Transverse colon (tissue), 4 donors: ENCODE measurements around the gene TRIM7.
A peak's percentile ranks its signal among the peaks of the same experiment; 100 is the strongest.

Experiments used
- EP300 ChIP-seq: sonication (generic); formaldehyde crosslinking; IDR thresholded peaks from one replicate; pipeline ENCODE4 v1.6.1; 2017; ENCODE audit warnings: antibody characterized with exemption, low read depth
- POLR2A ChIP-seq: fragments of 450-650 bp; IDR thresholded peaks from one replicate; pipeline ENCODE4 v1.6.1; 2016; ENCODE audit warnings: antibody characterized with exemption, mild to moderate bottlenecking, moderate library complexity
- POLR2AphosphoS5 ChIP-seq, 3 donors: sonication (generic); formaldehyde crosslinking; IDR thresholded peaks; one replicate each; pipeline ENCODE4 v1.6.1; 2016; ENCODE audit warnings: antibody characterized with exemption in 3 of 3
- TF ChIP-seq, protein P1 (sequence below), 5 experiments: fragments of 200-600 bp in 3 of 5; fragments of 450-650 bp in 2 of 5; sonication (generic) in 3 of 5; IDR thresholded peaks; 1 replicate in 2 of 5; 2 replicates in 3 of 5; pipeline ENCODE4 v1.5.1; 2016 to 2017; ENCODE audit warnings: antibody characterized with exemption in 5 of 5, inconsistent platforms in 3 of 5, mild to moderate bottlenecking in 2 of 5, moderate library complexity in 1 of 5

DNA sequence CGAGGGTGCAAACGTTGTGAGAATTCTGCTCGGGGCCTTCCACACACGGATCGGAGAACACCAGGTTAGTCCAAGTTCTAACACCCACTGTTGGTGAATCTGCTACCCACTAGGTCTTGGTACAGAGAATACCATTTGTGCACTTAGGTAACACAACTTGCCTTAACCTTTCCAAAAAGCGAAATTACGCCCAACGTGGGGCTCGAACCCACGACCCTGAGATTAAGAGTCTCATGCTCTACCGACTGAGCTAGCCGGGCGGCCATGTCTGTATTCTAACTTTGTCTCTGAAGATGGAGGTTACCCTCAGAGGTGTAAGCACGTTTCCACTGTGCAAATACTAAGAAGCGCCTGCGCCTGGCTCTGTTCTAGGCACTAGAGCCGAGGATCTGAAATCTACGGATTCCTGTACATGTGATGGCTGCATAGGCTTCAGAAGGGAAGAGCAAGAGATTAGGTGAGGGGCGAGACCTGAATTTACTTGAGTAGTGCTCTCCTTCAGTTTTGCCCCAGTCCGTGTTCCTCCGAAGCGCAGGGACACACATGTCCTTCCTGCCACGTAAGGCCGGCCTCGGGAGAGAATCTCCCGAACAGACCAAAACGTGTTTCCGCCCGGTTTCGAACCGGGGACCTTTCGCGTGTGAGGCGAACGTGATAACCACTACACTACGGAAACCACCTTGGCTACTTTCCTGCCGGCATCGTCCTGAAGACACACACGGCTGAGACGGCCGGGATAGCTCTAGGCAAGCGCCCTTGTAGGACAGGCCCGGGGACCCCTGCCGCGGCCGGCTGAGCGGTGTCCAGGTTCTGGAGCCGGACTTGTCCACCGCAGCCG lies 17.0 kb upstream of the TRIM7 start:
- TF ChIP-seq, protein P1, sequence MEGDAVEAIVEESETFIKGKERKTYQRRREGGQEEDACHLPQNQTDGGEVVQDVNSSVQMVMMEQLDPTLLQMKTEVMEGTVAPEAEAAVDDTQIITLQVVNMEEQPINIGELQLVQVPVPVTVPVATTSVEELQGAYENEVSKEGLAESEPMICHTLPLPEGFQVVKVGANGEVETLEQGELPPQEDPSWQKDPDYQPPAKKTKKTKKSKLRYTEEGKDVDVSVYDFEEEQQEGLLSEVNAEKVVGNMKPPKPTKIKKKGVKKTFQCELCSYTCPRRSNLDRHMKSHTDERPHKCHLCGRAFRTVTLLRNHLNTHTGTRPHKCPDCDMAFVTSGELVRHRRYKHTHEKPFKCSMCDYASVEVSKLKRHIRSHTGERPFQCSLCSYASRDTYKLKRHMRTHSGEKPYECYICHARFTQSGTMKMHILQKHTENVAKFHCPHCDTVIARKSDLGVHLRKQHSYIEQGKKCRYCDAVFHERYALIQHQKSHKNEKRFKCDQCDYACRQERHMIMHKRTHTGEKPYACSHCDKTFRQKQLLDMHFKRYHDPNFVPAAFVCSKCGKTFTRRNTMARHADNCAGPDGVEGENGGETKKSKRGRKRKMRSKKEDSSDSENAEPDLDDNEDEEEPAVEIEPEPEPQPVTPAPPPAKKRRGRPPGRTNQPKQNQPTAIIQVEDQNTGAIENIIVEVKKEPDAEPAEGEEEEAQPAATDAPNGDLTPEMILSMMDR (IDR thresholded peaks at IDR 0.05), result no peak
- no peak for TF ChIP-seq POLR2A
- peak in 2 of 3 donors; percentile 38 to 76 for TF ChIP-seq POLR2AphosphoS5 (IDR thresholded peaks at IDR 0.05)
- no peak for TF ChIP-seq EP300
